K562 (cell line): ENCODE measurements around the gene PTAFR. TPM values are rescaled to one million over a fixed set of nuclear protein-coding genes. Genes with fewer than 3 reads are reported as not detected.

Source experiments
- CREM ChIP-seq: IDR thresholded peaks from 2 replicates; pipeline ENCODE4 v1.6.1; 2014; ENCODE audit warnings: antibody characterized with exemption, low read depth
- FOSL1 ChIP-seq: fragments of 200-800 bp; sonication (Bioruptor generic); conservative IDR thresholded peaks from 2 replicates; pipeline ENCODE4 v1.6.1; 2016; ENCODE audit warnings: missing genetic modification characterization, missing compliant biosample characterization
- MEIS2 ChIP-seq: fragments of 450-650 bp; IDR thresholded peaks from 2 replicates; pipeline ENCODE4 v1.6.1; 2014; ENCODE audit warnings: mild to moderate bottlenecking; ENCODE audit not compliant: partially characterized antibody
- PRMT5 ChIP-seq: sonication (generic); formaldehyde crosslinking; IDR thresholded peaks from 2 replicates; pipeline ENCODE4 v1.5.0; 2020; ENCODE audit warnings: missing genetic modification reagents
- RCOR1 ChIP-seq, 2 experiments: IDR thresholded peaks; 2 replicates each; pipeline ENCODE4 v1.6.1; 2012; ENCODE audit warnings: low read depth in 2 of 2, low read length in 2 of 2, borderline replicate concordance in 1 of 2, improper control_type of control experiment in 1 of 2
- polyA plus RNA-seq, 8 experiments: library from polyadenylated mRNA; depleted of rRNA in 4 of 8; stranded (reverse) in 5 of 8; unstranded in 3 of 8; fragments of >200 nt; fragmentation: Nextera tagmentation in 2 of 8; fragmentation: Illumina TruSeq in 1 of 8; extraction: Ambion mirVana in 2 of 8; extraction: Trizol in 1 of 8; gene quantifications; 2 replicates each; pipeline versions ENCODE4 v1.2.1 to v1.2.3, GENCODE V29; 2011 to 2014; ENCODE audit warnings: inconsistent platforms in 1 of 8, missing spikeins in 1 of 8
- total RNA-seq, 7 experiments: library from RNA; depleted of rRNA in 6 of 7; stranded (reverse); fragments of >200 nt in 6 of 7; fragmentation: Illumina TruSeq in 2 of 7; extraction: Trizol in 2 of 7; gene quantifications; 2 replicates each; pipeline versions ENCODE4 v1.2.1 to v1.2.3, GENCODE V29; 2011 to 2021; ENCODE audit warnings: low replicate concordance in 1 of 7
- TF ChIP-seq, protein P1 (sequence below), 3 experiments: IDR thresholded peaks in 2 of 3; conservative IDR thresholded peaks in 1 of 3; 2 replicates each; pipeline ENCODE4 v1.5.1; 2011 to 2012; ENCODE audit warnings: low read length in 3 of 3, mild to moderate bottlenecking in 3 of 3, control low read depth in 2 of 3, improper control_type of control experiment in 1 of 3, inconsistent platforms in 1 of 3, low read depth in 1 of 3, mixed read lengths in 1 of 3, moderate library complexity in 1 of 3; ENCODE audit not compliant: insufficient read depth in 2 of 3
- TF ChIP-seq, protein P2 (sequence below): fragments of 450-650 bp; conservative IDR thresholded peaks from 2 replicates; pipeline ENCODE4 v1.6.1; 2016; ENCODE audit warnings: missing genetic modification characterization, low read depth, mild to moderate bottlenecking, control low read depth, missing compliant biosample characterization
- TF ChIP-seq, protein P3 (sequence below): sonication (generic); formaldehyde crosslinking; IDR thresholded peaks from 2 replicates; pipeline ENCODE4 v1.4.0; 2020; ENCODE audit warnings: mild to moderate bottlenecking, missing genetic modification reagents
- TF ChIP-seq, protein P4 (sequence below), 2 experiments: fragments of 450-650 bp; IDR thresholded peaks; 2 replicates each; pipeline ENCODE4 v1.6.1; 2018; ENCODE audit warnings: mild to moderate bottlenecking in 2 of 2, low read depth in 1 of 2; ENCODE audit not compliant: partially characterized antibody in 2 of 2

PTAFR gene
- total and polyA plus RNA-seq, 9 of the 15 experiments (the other 6 are each of a cell fraction or from before 2014, with no cell fraction given): 0.15 to 0.55 (median 0.40) TPM; not detected in 1

DNA sequence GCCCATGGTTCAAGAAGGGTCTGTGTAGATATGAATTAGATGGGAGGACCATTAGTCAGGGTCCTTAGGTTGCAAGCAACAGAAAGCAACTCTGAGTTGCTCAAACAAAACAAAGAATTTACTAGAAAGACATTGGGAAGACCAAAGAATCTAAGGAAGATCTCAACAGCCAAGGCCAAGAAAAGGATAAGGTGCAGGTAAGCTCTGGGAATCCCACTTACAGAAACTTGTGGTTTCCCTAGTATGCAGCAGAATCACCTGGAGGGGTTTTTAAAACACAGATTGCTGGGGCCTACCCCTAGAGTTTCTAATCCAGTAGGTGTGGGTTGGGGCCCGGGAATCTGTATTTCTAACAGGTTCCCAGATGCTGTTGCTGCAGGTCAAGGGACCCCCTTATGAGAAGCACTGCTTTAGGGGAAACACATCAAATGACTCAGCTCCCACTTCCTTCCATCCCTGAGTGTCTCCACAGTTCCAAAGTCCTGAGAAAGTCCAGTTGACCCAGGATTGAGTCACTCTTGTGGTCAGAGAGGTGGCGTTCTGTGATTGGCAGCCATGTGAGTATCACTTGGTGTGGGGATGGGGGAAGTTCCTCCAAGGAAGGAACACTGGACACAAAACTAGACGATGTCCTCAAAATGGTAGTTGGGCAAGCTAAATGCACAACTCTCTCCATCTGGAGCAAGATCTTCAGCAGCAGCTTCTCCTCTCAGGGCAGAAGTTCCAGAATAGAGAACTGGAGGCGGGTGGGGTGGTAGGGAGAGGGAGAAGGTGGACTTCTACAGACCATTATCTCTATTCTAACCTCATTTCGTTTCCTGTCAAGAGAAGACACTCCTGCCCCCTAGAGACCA is 63.9 kb downstream of the PTAFR start (continued):
- TF ChIP-seq, protein P1, sequence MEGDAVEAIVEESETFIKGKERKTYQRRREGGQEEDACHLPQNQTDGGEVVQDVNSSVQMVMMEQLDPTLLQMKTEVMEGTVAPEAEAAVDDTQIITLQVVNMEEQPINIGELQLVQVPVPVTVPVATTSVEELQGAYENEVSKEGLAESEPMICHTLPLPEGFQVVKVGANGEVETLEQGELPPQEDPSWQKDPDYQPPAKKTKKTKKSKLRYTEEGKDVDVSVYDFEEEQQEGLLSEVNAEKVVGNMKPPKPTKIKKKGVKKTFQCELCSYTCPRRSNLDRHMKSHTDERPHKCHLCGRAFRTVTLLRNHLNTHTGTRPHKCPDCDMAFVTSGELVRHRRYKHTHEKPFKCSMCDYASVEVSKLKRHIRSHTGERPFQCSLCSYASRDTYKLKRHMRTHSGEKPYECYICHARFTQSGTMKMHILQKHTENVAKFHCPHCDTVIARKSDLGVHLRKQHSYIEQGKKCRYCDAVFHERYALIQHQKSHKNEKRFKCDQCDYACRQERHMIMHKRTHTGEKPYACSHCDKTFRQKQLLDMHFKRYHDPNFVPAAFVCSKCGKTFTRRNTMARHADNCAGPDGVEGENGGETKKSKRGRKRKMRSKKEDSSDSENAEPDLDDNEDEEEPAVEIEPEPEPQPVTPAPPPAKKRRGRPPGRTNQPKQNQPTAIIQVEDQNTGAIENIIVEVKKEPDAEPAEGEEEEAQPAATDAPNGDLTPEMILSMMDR (IDR thresholded peaks at IDR 0.05 in 2 of 3, conservative IDR thresholded peaks at IDR 0.05 in 1 of 3; ENCODE audit: insufficient read depth in 2 of 3, low read depth in 1 of 3, low read length in 3 of 3): peak in 2 of 3 experiments; percentile 81 to 89; a peak in 3 of 6 replicates
- TF ChIP-seq MEIS2: peak; percentile 71
- TF ChIP-seq, protein P2, sequence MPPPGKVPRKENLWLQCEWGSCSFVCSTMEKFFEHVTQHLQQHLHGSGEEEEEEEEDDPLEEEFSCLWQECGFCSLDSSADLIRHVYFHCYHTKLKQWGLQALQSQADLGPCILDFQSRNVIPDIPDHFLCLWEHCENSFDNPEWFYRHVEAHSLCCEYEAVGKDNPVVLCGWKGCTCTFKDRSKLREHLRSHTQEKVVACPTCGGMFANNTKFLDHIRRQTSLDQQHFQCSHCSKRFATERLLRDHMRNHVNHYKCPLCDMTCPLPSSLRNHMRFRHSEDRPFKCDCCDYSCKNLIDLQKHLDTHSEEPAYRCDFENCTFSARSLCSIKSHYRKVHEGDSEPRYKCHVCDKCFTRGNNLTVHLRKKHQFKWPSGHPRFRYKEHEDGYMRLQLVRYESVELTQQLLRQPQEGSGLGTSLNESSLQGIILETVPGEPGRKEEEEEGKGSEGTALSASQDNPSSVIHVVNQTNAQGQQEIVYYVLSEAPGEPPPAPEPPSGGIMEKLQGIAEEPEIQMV (tag): no peak
- peak in 1 of 2 experiments; percentile 48; a peak in 1 of 4 replicates for TF ChIP-seq RCOR1 (IDR thresholded peaks at IDR 0.05; ENCODE audit: borderline replicate concordance in 1 of 2, low read depth in 2 of 2, low read length in 2 of 2)
- TF ChIP-seq, protein P3, sequence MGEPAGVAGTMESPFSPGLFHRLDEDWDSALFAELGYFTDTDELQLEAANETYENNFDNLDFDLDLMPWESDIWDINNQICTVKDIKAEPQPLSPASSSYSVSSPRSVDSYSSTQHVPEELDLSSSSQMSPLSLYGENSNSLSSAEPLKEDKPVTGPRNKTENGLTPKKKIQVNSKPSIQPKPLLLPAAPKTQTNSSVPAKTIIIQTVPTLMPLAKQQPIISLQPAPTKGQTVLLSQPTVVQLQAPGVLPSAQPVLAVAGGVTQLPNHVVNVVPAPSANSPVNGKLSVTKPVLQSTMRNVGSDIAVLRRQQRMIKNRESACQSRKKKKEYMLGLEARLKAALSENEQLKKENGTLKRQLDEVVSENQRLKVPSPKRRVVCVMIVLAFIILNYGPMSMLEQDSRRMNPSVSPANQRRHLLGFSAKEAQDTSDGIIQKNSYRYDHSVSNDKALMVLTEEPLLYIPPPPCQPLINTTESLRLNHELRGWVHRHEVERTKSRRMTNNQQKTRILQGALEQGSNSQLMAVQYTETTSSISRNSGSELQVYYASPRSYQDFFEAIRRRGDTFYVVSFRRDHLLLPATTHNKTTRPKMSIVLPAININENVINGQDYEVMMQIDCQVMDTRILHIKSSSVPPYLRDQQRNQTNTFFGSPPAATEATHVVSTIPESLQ: 0 out of 2 replicates have a peak, but pooled peaks have one; percentile 74
- TF ChIP-seq CREM: peak; percentile 25; the same call in 1 of the 2 replicates
- TF ChIP-seq PRMT5: no peak
- TF ChIP-seq, protein P4, sequence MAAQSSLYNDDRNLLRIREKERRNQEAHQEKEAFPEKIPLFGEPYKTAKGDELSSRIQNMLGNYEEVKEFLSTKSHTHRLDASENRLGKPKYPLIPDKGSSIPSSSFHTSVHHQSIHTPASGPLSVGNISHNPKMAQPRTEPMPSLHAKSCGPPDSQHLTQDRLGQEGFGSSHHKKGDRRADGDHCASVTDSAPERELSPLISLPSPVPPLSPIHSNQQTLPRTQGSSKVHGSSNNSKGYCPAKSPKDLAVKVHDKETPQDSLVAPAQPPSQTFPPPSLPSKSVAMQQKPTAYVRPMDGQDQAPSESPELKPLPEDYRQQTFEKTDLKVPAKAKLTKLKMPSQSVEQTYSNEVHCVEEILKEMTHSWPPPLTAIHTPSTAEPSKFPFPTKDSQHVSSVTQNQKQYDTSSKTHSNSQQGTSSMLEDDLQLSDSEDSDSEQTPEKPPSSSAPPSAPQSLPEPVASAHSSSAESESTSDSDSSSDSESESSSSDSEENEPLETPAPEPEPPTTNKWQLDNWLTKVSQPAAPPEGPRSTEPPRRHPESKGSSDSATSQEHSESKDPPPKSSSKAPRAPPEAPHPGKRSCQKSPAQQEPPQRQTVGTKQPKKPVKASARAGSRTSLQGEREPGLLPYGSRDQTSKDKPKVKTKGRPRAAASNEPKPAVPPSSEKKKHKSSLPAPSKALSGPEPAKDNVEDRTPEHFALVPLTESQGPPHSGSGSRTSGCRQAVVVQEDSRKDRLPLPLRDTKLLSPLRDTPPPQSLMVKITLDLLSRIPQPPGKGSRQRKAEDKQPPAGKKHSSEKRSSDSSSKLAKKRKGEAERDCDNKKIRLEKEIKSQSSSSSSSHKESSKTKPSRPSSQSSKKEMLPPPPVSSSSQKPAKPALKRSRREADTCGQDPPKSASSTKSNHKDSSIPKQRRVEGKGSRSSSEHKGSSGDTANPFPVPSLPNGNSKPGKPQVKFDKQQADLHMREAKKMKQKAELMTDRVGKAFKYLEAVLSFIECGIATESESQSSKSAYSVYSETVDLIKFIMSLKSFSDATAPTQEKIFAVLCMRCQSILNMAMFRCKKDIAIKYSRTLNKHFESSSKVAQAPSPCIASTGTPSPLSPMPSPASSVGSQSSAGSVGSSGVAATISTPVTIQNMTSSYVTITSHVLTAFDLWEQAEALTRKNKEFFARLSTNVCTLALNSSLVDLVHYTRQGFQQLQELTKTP (IDR thresholded peaks at IDR 0.05; ENCODE audit: low read depth in 1 of 2, partially characterized antibody in 2 of 2): peak in 1 of 2 experiments; percentile 43
- TF ChIP-seq FOSL1 (tag): peak; percentile 97
